Measurements from ENCODE around the gene ITPR1.

GRCh38 chr3:4707324-4707723 lies 214.2 kb downstream of the ITPR1 start:
- no peak for TF ChIP-seq EP300 (IDR thresholded peaks at IDR 0.05)
- TF ChIP-seq, protein P1, sequence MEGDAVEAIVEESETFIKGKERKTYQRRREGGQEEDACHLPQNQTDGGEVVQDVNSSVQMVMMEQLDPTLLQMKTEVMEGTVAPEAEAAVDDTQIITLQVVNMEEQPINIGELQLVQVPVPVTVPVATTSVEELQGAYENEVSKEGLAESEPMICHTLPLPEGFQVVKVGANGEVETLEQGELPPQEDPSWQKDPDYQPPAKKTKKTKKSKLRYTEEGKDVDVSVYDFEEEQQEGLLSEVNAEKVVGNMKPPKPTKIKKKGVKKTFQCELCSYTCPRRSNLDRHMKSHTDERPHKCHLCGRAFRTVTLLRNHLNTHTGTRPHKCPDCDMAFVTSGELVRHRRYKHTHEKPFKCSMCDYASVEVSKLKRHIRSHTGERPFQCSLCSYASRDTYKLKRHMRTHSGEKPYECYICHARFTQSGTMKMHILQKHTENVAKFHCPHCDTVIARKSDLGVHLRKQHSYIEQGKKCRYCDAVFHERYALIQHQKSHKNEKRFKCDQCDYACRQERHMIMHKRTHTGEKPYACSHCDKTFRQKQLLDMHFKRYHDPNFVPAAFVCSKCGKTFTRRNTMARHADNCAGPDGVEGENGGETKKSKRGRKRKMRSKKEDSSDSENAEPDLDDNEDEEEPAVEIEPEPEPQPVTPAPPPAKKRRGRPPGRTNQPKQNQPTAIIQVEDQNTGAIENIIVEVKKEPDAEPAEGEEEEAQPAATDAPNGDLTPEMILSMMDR (IDR thresholded peaks at IDR 0.05): no peak
